Parathyroid adenoma (tissue), 2 donors: Measurements from ENCODE around the gene MBOAT7.

ENCODE experiments used
- H2AFZ ChIP-seq: fragments of 300-600 bp; sonication (generic); one replicate; pipeline ENCODE4 v1.7.0; 2017; ENCODE audit warnings: antibody characterized with exemption, mild to moderate bottlenecking
- H3K27ac ChIP-seq: fragments of 300-600 bp; sonication (generic); one replicate; pipeline ENCODE4 v1.7.0; 2017
- H3K27me3 ChIP-seq: fragments of 300-600 bp; sonication (generic); one replicate; pipeline ENCODE4 v1.7.0; 2017; ENCODE audit warnings: low read length; ENCODE audit not compliant: control insufficient read depth, insufficient read depth
- H3K36me3 ChIP-seq: fragments of 300-600 bp; sonication (generic); one replicate; pipeline ENCODE4 v1.7.0; 2017; ENCODE audit warnings: low read length; ENCODE audit not compliant: control insufficient read depth, insufficient read depth
- H3K4me1 ChIP-seq: fragments of 300-600 bp; sonication (generic); one replicate; pipeline ENCODE4 v1.7.0; 2017; ENCODE audit warnings: control low read depth
- H3K4me2 ChIP-seq: fragments of 300-600 bp; sonication (generic); one replicate; pipeline ENCODE4 v1.7.0; 2017; ENCODE audit warnings: low read length
- H3K4me3 ChIP-seq: fragments of 300-600 bp; sonication (generic); one replicate; pipeline ENCODE4 v1.7.0; 2017; ENCODE audit warnings: low read depth, low read length
- H3K79me2 ChIP-seq: fragments of 300-600 bp; sonication (generic); one replicate; pipeline ENCODE4 v1.7.0; 2017; ENCODE audit warnings: control low read depth
- H3K9ac ChIP-seq: fragments of 300-600 bp; sonication (generic); one replicate; pipeline ENCODE4 v1.7.0; 2017; ENCODE audit warnings: mild to moderate bottlenecking
- H3K9me3 ChIP-seq: fragments of 300-600 bp; sonication (generic); one replicate; pipeline ENCODE4 v1.7.0; 2017; ENCODE audit warnings: low read length; ENCODE audit not compliant: control insufficient read depth
- CTCF ChIP-seq: fragments of 300-600 bp; sonication (generic); IDR thresholded peaks from one replicate; pipeline ENCODE4 v1.7.0; 2017; ENCODE audit warnings: antibody characterized with exemption, mild to moderate bottlenecking
- donor health status: primary hyperparathyroidism.

The MBOAT7 gene

GRCh38 chr19:54204767-54205468, 15.5 kb upstream of the MBOAT7 start:
- Histone ChIP-seq H3K27ac (no peak overlapping the region), H3K9me3 (no peaks in the 10 kb centered on the region), H3K9ac (no peak overlapping the region), H3K4me1 (peaks cover 13% of the 10 kb centered on the region), H3K36me3 (no peaks in the 10 kb centered on the region), H2AFZ (no peak overlapping the region), H3K27me3 (no peaks in the 10 kb centered on the region), H3K4me2 (no peak overlapping the region), H3K4me3 (no peak overlapping the region), H3K79me2 (peaks cover 51% of the 10 kb centered on the region)
- no peak for TF ChIP-seq CTCF

DNA sequence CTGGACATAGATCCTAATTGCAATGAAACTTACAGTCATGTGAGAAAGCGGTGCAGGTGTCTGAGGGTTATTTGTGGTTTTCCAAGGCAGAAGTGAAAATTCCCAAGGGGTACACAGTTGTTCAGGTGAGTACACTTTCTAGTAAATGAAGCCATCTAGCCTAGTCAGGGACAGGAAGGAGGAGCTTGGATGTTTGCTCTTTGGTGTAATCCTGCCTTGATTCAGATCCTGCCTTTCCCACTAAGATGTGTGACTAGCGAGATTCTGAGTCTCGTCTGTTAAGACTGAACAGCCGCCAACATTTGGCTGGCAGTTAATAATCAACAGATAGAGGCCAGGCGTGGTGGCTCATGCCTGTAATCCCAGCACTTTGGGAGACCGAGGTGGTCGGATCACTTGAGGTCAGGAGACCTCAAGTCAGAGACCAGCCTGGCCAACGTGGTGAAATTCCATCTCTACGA, 13.8 kb upstream of the MBOAT7 start:
- Histone ChIP-seq H3K4me3 (no peak overlapping the region), H3K27ac (no peak overlapping the region), H3K9me3 (no peaks in the 10 kb centered on the region), H3K79me2 (peaks cover 48% of the 10 kb centered on the region), H3K9ac (no peak overlapping the region), H2AFZ (no peak overlapping the region), H3K4me1 (peaks cover 13% of the 10 kb centered on the region), H3K27me3 (no peaks in the 10 kb centered on the region), H3K36me3 (no peaks in the 10 kb centered on the region), H3K4me2 (no peak overlapping the region)
- TF ChIP-seq CTCF: no peak

DNA sequence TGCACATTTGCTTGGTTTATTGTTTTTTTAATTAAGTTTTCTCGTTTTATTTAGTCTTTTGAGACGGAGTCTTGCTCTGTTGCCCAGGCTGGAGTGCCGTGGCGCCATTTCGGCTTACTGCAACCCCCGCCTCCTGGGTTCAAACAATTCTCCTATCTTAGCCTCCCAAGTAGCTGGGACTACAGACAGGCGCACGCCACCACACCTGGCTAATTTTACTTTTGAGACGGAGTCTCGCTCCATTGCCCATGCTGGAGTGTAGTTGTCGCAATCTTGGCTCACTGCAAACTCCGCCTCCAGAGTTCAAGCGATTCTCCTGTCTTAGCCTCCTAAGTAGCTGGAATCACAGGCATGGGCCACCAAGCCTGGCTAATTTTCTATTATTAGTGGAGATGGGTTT, 12.6 kb upstream of the MBOAT7 start:
- Histone ChIP-seq H3K9ac (no peak overlapping the region), H3K27ac (no peak overlapping the region), H3K27me3 (no peaks in the 10 kb centered on the region), H2AFZ (no peak overlapping the region), H3K36me3 (no peaks in the 10 kb centered on the region), H3K9me3 (no peaks in the 10 kb centered on the region), H3K79me2 (peaks cover 45% of the 10 kb centered on the region), H3K4me3 (peak overlapping the region; percentile 74), H3K4me2 (peak overlapping the region; percentile 77), H3K4me1 (peaks cover 13% of the 10 kb centered on the region)
- TF ChIP-seq CTCF: no peak

GRCh38 chr19:54201172-54201701, 11.9 kb upstream of the MBOAT7 start:
- no peaks in the 10 kb centered on the region for H3K27me3 ChIP-seq
- H3K9ac ChIP-seq: peak overlapping the region; percentile 21
- H2AFZ ChIP-seq: peak overlapping the region; percentile 93
- H3K4me1 ChIP-seq: peaks cover 13% of the 10 kb centered on the region
- H3K79me2 ChIP-seq: peaks cover 42% of the 10 kb centered on the region
- no peaks in the 10 kb centered on the region for H3K9me3 ChIP-seq
- H3K36me3 ChIP-seq: no peaks in the 10 kb centered on the region
- TF ChIP-seq CTCF: no peak
- H3K4me3 ChIP-seq: peak overlapping the region; percentile 74
- H3K27ac ChIP-seq: peak overlapping the region; percentile 95
- H3K4me2 ChIP-seq: peak overlapping the region; percentile 77

GRCh38 chr19:54199401-54199800, 10.0 kb upstream of the MBOAT7 start:
- no peak for TF ChIP-seq CTCF
- Histone ChIP-seq H3K4me1 (peaks cover 6% of the 10 kb centered on the region), H3K27ac (no peak overlapping the region)

More at GRCh38 chr19:54199401-54199800, 10.0 kb upstream of the MBOAT7 start:
- Histone ChIP-seq H3K4me2 (no peak overlapping the region), H3K79me2 (peaks cover 32% of the 10 kb centered on the region), H3K27me3 (no peaks in the 10 kb centered on the region), H3K9ac (no peak overlapping the region), H3K36me3 (no peaks in the 10 kb centered on the region), H3K9me3 (no peaks in the 10 kb centered on the region), H2AFZ (no peak overlapping the region), H3K4me3 (no peak overlapping the region)
